ENCODE results near the gene ABL1.

- TF ChIP-seq MTF1 (CRISPR knock-in tag; IDR thresholded peaks at IDR 0.05) (no peak), POLR2AphosphoS5 (IDR thresholded peaks at IDR 0.05; ENCODE audit: low read depth, low read length) (no peak), BCL3 (CRISPR knock-in tag; IDR thresholded peaks at IDR 0.05) (no peak)
Measured at GRCh38 chr9:130872508-130872907, 37.5 kb downstream of the ABL1 start.

All from HepG2 (cell line).